H4 (cell line): ENCODE measurements around the gene TUT7. TPM values are rescaled to one million over a fixed set of nuclear protein-coding genes. Genes with fewer than 3 reads are reported as not detected.
"Not testable (repeated sequence)": the region's sequence is repeated elsewhere in the genome, so short reads cannot be mapped to it uniquely, and the experiment has no call there.

Experiments used
- DNase-seq: peaks from one replicate; pipeline ENCODE4 v3.0.0-alpha.2; 2015; ENCODE audit warnings: low spot score
- total RNA-seq: library from RNA; depleted of rRNA; stranded (reverse); fragments of >200 nt; shearing (Covaris generic); gene quantifications from 2 replicates; pipeline ENCODE4 v1.2.3, GENCODE V29; 2014

TUT7 gene
- total RNA-seq, 1 experiment from 2014 or later: 13.5 TPM

DNA sequence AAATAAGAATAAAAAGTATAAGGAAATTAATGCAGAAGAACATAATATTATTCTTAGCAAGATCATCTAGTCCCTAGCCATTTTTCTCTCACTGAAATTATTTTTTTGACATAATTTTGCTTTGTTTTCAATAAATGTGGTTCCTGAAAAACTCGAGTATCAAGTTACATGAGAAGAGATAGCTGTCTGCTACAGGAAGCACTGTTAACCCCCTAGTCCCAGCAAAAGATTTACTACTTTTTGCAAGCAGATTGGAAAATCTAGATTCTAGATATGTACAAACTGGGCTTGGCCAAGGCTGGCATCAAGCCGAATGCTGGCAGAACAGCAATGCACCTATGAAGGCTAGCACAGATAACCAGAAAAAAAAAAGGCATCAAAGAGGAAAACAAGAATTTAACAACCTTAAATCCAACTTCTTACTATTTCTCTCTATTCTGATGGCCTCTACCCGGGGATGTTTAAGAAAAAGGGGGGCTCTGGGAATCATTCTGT is 49.9 kb downstream of the TUT7 start:
- DNase-seq: no peak

DNA sequence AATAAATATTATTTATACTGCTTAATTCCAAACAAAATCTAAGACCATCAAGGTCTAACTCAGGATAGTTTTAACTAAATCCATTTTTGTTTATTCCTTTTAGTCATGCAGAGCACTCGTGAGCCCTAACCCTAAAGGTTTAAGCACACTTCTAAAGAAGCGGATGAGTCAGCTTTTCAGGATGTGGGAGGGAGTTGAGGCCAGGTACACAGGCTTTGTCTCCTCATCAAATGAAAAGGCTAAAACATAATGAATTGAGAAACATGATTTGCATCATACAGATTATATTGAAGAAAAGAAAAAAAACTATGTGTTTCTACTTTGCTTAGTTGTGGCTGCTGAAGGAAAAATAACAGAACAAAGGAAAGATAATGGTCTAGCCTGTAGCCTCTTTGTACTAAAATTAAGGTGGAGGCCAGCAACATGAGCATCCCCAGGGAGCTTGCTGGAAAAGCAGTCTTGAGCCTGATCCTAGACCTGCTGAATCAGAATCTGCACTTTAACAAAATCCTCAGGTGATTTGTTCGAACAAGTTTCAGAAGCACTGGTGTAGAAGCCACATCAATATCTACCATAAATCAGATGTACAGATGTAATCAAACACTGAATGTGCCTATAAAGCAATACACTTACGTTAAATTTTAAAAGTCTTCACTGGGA is 50.8 kb downstream of the TUT7 start:
- no peak for DNase-seq

DNA sequence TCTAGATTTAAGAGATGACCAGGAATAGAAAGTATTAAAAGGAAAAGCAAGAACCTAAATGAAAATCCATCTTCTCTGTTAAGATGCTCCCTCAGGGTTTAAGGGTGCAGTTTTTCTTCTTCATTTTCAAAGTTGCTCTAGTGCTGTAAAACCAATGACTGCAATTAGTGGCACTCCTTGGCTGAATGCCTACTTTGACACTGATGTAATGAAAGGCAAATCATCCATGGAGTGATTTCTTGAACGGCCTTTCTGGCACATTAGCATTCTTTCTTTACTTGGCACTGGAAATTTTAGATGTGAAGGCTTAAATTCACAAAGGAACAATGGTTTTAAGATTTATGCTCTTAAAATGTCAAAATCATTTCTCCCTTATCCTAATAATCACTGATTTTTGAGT is 52.5 kb downstream of the TUT7 start:
- no peak for DNase-seq

DNA sequence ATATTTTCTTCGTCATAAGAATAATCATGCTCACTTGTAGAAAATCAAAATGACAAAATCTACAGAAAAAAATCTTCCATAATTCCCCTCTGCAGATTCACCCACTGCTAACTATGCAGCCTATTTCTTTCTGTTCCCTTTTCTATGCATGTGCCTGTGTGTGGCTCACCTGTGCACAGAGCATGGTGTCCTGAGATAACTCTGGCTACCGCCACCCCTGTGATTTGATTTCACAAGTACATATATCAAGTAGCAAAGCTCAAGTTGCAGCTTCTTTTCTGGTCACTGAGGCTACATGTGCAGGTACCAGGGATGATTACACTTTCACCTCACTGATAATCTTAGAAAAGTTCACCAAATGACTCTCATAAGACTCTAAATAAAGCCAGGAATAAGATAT is 53.5 kb downstream of the TUT7 start:
- DNase-seq: no peak

DNA sequence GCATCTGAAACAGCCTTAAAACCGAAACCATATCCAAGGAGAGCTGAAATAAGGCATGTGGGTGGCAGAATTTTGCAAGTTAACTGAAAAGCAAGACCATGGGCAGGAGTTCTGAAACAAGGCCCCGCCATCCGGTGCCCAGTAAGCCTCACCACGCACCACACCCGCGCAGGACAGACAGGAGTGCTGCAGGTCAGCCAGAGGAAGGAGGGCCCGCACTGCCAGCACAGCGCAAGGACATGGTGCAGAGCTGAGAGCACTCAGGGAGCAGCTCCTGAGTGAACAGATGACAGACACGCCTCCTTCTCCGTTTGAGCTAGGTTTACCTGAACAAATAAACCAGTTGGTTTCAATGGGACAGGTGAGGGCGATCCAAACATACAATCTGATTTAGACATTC is 55.3 kb downstream of the TUT7 start:
- no peak for DNase-seq

DNA sequence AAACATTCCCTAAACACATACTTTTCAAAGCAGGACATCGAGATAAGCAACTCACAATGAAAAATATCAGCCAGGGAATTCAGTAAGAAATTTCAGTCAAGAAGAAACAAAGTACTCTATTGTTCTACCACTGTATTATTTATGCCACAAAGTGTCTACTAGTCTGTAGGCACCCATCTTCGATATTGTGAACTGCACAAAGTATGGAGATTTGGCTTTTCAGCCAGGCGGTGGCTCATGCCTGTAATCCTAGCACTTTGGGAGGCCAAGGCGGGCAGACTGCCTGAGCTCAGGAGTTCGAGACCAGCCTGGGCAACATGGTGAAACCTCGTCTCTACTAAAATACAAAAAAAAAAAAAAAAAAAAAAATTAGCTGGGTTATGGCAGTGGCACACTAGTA is 63.9 kb downstream of the TUT7 start:
- not testable (repeated sequence) for DNase-seq

DNA sequence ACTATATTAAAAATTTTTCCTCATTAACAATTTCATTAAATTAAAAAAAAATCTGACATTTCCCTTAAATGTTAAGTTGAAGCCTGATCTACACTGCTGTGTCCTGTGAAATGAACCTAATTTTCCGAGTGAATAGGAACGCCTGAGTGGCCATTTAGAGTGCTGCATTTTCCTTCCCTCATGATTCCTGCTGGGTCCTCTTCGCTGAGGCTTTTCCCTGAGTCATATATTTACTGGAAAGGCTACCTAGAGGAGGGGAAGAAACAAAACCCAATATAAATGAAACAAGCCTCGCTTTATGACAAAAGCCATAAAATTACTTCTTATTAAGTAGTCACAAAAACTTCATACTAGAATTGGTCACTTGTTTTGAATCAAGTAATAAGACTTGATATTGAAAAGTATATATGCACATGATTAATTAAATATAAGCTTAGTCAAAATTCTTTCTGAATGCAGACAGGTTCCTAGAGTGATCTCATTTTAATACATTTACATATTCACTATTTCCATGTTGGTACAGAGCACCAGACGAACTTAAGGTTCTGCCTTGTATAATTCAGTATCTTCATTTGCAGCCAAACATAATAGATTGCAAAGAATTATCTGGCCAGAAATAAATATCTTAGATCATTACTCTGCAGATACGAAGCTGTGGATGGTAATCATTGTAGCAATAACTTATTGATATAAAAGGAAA is 65.6 kb downstream of the TUT7 start:
- DNase-seq: no peak

DNA sequence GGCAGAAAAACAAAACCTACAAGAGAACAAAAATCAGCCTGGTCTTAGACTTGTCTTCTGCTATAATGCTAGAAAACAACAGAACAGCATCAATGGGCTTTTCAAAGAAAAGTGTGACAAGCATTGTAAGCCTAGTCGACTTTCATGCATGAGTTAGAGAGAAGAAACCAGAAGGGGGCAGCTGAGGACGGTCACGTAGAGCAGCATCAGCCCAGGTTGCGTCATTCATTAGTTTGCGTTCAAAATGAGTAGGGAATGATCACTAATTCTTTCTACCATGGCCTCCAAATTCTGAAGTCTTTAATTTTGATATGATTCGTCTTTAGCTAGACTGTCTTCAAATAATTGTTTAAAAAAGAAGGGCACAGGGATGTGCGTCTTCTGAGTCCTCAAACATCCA is 67.2 kb downstream of the TUT7 start:
- DNase-seq: peak; percentile 39

DNA sequence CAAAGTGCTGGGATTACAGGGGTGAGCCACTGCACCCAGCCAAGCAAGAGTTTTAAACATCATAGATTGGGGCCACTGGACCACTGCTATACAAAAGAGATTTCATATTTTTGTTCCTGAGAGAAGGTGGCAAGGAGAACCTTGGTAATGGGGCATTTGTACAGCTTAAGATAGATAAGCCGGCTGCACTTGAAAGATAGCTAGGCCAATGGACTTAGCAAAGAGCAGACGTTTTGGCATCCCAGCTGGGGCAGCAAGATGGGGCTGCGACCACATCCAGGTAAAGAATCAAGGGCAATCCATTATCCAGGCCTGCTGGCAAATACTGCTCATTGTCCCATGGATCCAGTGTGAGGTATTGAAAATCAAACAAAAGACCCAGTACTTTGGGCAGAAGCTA is 67.9 kb downstream of the TUT7 start:
- DNase-seq: no peak

DNA sequence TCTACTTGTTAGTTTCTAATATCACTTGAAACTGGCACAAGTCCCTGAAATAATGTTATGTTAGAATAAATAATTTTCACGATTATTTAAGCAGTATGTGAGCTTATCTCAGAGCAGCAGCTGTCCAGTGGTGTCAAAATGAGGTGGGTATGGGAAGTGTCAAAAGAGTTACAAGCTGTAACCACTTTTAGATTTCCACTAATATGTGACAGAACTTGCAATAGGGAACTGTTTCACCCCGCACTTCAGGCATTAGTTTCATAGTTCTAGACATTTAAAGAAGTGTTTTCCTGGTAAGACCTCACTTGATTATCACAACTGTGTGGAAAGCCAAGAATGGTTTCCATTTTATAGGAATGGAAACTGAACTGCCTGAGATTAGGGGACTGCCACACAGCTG is 68.9 kb downstream of the TUT7 start:
- no peak for DNase-seq

DNA sequence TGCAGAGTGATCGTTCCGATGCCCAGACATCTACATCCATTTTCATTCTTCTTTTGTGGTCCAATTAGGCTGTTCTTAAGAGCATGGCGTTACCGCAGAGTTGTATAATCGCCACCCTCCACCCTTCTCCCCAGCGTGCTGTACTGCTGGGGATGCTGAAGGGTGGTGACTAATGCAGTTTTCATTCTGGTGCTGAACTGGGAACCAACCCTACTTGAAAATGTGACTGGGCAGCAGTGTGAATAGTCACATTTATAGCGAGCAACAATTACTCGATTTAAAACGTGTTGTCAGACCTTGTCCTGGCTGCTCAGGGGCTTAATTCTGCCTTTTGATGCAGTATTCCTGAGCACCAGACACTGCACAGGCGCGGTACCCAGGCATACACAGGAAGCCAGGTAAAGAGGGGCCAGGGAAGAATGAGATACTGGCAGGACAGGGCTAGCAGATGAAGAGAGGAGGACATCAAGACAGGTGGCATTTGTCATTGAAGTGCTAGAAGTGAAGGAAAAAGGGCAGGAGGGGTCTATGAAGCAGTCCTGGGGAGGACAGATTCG is 71.2 kb downstream of the TUT7 start:
- peak; percentile 68 for DNase-seq

DNA sequence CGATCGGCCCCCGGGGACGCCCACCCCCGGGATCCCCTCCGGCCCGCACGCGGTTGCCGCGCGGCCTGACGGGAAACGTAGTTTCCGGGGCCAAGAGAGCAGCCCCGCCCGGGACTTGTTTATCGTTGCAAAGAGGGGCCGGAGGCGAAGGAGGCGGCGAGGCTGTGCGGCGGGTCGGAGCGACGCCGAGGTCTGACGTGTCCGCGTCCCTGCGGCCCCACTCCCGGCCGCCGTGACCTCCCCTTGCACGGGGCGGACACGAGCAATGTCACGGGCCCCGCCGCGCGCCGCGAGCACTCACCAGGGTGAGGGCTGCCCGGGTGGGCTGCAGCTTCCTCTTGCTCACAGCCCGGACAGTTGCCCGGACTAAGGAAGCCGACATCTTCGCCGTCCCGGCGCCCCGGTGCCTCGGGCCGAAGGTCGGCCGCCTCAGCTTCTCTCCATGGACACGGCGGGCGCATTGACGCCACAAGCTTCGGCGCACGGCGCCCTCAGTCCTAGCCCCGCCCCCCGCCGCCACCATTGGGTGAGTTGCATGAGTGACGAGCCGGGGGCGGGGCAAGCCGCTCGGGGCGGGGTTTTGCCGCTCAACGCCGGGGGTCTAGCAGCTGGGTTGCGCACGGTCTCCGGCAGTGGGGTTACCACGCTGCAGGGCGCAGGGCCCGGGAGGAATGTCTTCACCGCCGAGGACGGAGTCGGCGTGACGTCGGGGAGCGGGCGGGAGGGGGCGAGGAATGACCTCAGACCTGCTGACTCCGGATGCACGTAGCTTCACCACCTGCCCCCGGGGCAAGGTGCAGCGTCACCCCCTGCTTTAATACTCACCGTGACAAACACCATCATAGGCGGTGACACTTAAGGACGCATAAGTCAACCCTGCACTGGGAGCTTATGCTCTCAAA is 71.9 kb downstream of the TUT7 start, which contains the start of gene ISCA1:
Gene ISCA1, minus strand, starts transcription at position 462 of the 902 bp plus-strand sequence. Its CDS starts 80 bp downstream, at position 382.
- peak; percentile 85 for DNase-seq

DNA sequence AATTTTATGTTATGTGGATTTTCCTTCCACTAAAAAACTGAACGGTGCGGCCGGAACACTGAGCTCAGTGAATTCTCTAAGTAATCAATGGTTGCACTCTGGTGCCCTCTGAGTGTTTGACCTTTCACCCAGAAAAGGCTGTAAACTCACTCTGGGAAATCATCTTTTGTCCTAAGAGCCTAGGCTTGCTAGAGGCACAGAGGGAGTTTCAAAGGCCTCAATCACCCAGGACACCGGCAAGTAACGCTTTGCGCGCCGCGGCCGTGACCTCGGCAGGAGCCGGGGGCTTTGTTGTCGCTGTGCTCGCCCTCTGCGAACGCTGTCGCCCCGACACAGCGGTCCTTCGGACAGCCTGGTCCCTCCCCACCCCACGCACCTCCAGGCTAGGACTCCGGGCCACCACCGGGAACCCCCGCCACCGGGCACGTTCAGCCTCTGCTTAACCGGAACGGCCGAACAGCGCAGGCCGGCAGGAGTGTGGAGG is 72.6 kb downstream of the TUT7 start:
- peak; percentile 8 for DNase-seq

DNA sequence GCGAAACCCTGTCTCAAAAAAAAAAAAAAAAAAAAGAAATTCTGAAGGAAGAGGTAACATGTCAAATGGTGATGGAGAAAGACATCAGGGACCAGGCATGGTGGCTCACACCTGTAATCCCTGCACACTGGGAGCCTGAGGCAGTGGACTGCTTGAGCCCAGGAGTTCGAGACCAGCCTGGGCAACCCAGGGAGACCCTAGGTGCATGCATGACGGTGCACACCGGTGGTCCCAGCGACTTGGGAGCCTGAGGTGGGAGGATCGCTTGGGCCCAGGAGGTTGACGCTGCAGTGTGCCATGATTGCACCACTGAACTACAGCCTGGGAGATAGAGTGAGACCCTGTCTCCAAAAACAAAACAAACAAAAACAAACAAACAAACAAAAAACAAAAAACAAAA is 73.6 kb downstream of the TUT7 start:
- DNase-seq: no peak

DNA sequence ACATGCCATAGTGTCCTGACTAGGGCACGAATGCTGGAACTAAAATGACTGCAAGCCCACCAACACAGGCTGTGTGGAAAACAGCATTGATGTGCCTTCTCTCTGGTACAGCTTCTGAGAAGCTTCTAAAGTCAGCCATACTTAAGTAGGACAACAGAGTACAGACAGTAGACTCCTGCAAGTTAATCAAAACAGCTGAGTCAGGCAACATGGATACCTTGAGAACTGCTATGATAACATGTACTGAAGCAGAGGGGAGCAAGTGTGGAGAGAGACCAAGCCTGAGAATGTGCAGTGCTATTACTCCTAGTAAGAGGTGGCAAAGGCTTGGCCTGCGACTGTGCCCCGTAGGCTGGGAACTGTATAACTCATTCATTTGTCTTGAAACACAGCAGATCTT is 74.4 kb downstream of the TUT7 start:
- no peak for DNase-seq

DNA sequence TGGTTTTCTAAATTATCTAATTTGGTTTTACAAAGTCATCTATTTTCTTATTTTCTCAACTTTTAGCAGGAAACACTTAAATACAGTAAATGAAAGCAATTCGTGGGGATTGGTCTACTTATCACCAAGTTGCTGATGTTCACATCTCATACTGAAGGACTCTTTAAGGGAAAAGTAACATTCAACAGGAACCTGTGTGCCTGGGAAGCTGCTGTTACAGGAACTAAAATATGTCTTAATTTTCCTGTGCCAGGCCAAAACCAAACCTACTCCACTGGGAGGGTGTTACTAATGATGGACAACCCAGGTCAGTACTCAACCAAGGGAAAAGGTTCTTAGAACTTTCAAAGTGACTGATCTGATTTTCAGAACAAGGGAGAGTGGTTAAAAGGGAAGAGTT is 77.1 kb downstream of the TUT7 start:
- DNase-seq: no peak

DNA sequence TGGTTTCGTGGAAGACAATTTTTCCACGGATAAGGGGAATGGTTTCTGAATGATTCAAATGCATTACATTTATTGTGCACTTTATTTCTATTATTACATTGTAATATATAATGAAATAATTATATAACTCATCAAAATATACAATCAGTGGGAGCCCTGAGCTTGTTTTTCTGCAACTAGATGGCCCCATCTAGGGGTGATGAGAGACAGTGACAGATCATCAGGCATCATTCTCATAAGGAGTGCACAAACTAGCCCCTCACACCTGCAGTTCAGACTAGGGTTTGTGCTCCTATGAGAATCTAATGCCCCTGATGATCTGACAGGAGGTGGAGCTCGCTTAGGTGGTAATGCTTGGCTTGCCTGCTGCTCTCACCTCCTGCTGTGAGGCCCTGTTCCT is 78.2 kb downstream of the TUT7 start:
- DNase-seq: no peak

DNA sequence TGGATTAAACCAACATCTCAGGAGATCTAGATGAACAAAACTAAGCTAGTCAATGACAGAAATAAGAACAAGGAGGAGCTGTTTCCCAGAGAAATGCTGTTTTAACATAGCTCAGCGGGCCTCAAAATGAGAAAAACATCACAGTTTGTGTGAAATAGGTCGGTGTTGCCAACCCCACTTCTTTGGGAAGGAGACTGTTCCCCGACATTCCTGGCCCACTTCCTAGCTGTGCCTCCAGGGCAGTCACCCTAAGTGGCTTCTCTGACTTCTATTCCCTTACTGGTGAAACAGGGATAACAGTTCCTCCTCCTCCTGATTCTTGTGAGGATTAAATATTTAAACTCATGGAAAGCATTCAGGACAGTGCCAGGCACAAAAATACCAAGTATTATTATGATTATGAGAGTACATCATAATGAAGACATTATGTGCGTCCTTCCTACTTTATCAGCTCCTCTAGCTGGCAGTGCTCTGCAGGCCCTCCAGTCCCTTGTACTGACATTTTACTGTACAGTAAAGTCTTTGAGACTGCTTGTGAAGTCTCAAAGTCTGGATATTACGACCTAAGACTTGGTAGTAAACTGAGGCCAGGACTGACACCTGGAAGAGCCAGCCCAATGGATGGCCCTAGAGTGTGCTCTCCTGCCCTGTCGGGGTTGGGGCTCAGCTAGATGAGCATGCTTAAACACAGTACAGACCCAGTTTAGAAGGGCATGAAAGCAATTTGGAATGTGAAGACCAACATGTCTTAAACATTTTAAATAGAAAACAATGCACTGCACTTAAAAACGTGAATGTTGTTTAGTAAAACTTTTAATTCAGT is 79.2 kb downstream of the TUT7 start:
- no peak for DNase-seq

DNA sequence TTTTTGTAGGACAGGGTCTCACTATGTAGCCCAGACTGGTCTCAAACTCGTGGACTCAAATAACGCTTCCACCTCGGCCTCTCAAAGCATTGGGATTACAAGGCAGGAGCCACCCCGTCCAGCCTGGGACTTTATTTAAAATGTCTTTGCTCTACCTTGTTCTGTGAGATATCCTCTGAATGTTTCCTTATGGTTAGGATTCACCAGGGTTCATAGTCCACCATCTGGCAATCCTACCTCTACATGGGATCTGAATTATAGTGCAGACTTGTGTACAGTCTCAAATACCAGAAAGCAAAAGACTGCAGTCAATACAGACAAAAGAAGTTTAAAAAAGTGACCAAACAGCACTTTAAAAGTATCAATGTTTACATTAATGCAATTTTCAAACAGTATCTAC is 82.0 kb downstream of the TUT7 start:
- DNase-seq: no peak

DNA sequence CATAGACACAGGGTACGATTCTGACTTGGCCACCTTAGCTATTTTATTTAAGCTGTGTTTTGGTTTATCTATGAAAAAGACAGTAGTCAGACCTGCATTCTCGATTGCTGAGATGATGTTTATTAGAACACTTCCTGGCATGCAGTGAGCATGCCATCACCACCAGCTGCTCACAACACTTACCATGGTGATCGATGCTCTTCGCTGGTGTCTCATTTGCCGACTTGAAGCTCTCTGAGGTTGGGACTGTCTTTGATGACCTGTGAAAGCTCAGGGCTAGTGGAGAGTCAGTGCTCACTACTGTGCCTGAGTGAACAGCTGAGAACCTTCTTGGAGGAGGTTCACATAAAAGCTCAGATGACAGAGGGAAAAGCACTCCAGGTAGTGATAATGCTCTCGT is 90.3 kb downstream of the TUT7 start:
- DNase-seq: no peak

DNA sequence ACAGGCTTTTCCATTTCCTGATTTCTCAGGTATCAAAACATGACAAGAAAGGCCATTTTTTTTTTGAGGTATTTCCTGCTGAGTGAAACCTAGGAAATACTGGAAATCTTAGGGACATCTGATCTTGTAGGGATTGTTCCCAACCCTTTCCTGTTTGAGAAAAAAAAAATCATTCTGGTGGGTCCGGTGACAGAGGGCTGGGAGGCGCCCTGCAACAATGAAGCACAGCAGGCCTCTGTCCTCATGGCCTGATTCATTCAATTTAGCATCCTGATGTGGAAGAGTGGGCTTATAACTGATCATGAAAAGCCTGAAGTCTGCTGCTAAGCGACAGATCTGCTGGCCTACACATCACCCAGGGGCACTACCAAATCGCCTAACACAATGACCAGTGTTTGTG is 91.7 kb downstream of the TUT7 start:
- DNase-seq: no peak
